Activated CD4-positive, alpha-beta T cell treated with anti-CD3 and anti-CD28 coated beads, Interleukin-2, Interleukin-6, amounts not matched to agents 100 ng/mL and 50 ng/mL, durations not matched to agents 16 hours and 8 hours (primary cell): Measurements from ENCODE around the gene PDCL2.

Source experiments
- DNase-seq: peaks from one replicate; pipeline ENCODE4 v3.0.0-alpha.2; 2020

PDCL2 gene

DNA sequence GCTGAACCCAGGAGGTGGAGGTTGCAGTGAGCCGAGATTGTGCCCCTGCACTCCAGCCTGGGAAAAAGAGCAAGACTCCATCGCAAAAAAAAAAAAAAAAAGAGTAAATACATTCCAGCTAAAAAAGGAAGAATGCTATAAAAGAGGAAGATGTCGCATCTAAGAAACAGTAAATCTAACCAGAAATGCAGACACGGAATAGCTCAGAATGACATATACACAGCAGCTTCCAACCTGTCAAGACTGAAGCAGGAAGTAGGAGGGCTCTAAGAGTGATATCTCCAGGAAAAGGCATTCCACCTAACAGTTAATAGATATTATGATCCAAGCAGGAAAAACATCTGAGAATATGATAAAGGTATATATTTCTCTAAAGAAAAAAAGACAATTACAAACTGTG, 61.4 kb downstream of the PDCL2 start:
- no peak for DNase-seq

DNA sequence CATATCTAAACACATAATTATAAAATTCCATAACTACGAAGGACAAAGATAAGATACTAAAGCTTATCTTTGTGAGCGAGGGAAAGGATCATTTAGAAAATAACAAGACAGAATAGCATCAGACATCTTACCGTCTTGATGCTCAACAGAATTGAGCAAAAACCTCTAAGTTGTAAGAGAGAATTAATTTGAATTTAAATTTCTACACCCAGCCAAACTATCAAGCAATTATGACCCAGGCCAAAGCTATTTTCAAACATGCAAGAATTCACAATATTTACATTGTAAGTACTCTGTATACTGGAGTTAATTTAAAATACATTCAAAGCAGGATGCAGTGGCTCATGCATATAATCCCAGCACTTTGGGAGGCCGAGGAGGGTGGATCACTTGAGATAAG, 61.9 kb downstream of the PDCL2 start:
- no peak for DNase-seq

DNA sequence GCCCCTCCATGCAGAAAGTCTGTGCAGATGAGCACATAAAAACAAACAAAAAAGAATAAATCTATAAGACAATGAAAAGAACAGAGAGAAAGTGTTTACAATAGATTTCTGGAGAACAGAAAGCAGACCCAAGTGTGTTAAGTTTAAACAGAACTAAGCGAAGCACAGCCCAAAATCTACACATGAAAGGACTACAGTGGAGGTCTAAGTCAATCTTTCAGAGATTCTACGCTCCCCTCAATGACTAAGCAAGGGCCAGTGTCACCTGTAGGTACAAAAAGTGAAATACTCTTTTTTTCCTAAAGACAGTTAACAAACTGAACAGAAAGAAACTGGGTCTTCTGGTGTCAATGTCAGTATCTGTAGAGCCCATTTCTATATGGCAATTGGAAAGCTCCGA, 63.6 kb downstream of the PDCL2 start:
- DNase-seq = no peak

DNA sequence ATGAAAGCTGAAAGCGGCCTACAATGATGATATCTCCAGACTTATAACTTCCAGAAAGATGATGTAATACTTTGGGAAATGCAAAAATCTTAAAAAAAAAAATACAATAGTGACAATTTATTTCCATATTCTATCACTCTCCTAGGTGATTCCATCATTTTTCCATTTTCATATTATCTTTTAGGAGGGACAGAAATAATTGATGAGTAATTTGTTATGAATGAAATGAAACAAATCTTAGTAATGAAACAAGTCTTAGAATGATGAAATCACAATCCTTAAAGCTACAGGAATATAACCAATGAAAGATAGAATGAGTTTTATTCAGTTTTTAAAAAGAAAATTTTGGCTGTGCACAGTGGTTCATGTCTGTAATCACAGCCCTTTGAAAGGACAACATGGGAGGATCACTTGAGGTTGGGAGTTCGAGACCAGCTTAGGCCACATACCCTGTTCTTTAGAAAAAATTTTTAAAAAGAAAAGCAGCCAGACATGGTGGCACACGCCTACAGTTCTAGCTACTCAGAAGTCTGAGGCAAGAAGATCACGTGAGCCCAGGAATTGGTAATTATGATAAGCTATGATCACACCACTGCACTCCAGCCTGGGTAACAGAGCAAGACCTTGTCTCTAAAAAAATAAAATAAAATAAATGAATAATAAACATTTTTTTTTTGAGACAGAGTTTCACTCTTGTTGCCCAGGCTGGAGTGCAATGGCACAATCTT, 67.0 kb downstream of the PDCL2 start:
- no peak for DNase-seq

DNA sequence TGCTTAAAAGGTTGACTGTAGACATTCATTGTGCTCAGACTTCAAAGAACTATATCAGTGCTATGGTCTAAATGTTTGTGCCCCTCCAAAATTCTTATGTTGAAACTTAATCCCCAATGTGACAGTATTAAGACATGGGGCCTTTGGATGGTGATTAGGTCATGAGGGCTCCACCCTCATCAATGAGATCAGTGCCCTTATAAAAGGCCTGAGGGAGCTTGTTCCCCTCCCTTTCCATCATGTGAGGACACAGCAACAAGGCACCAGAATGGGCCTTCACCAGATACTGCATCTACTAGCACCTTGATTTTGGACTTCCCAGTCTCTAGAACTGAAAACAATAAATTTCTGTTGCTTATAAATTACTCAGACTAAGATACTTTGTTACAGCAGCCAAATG, 73.6 kb downstream of the PDCL2 start:
- no peak for DNase-seq

DNA sequence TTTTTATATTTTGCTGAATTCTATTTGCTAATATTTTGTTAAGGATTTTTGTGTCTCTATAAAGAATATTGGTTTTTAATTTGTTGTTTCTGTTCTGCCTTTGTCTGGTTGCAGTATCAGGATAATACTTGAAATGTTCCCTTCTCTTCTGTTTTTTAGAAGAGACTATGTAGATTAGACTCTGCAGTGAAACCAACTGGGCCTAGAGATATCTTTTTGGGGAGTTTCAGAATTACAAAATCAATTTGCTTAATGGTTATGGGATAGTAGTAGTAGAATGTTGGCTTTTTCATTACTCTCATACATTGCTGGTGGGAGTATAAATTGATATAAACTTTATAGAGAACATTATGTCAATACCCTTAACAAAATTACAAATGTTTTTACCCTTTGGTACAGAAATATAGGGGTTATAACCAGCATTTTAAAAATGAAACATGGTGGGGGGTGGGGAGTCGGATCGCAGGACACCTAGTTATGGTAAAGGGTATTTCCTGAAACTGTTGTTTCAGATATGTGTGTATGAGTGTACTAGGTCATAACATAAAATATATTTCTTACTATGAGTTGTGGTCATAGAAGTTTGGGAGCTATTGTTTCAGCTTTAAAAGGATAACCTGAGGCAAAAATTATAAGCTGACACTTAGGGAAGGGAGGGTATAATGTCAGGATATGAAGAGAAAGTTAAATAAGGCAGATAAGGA, 74.4 kb downstream of the PDCL2 start:
- DNase-seq = peak; percentile 8

DNA sequence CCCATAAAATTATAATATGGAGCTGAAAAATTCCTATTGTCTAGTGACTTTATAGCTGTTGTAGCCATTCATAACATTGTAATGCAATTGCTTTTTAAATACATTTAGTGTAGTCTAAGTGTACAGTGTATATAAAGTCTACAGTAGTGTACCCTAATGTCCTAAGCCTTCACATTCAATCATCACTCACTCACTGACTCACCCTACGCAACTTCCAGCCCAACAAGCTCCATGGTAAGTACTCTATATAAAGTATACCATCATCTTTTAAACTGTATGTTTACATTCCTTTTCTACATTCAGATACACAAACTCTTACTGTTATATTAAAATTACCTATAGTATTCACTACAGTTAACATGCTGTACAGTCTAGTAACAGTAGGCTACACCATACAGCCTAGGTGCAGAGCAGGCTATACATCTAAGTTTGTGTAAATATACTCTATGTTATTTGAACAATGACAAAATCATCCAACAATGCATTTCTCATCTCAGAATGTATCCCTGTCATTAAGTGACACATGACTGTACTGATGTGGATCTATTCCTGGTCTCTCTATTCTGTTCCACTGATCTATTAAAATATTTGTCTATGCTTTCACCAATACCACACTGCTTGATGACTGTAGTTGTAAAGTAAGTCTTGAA, 79.0 kb downstream of the PDCL2 start:
- DNase-seq = no peak

DNA sequence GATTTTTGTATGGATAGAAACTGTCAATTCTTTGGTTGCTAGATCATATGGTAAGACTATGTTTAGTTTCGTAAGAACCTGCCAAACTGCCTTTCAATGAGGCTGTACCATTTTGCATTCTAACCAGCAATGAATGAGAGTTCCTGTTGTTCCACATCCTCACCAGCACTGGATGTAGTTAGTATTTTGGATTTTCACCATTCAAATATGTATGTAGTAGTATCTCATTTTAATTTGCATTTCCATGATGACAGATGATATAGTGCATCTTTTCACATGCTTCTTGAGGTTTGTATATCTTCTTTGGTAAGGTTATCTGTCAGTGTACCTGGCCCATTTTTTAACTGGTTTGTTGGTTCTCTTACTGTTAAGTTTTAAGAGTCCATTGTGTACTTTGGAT, 80.0 kb downstream of the PDCL2 start:
- DNase-seq = no peak

DNA sequence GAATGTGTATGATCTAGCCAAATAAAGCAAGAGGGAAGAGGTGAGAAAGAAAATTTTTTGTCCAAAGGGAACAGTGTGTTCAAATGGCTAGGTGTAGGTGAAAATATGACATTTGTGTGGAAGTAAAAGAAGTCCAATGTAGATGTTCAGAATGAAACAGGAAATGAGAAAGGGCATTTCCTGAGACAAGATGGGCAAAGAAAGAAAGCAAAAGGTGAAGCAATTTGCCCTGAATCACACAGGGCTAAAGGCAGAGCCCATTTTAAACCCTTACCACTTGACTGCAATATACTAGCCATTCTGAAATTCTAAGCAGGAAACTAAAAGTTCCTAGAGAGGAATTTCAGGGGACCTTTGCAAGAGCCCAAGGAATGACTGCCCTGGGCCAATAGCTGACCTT, 81.4 kb downstream of the PDCL2 start:
- peak; percentile 3 for DNase-seq

DNA sequence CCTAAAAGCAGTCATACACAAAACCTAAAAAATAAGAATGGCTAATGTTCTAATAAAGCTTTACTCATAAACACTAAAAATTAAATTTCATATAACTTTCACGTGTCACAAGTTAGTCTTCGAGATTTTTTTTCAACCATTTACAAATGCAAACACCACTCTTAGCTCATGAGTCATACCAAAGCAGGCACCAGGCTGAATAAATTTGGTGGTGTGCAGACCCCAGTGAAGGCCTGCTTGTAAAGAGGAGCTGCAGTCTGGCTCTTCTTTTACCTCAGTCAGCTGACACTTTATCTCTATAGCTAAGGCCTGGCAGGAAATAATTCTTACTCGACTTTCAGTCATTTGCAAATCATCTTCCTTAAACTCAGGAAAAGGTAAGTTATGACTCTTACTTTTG, 82.8 kb downstream of the PDCL2 start:
- no peak for DNase-seq

DNA sequence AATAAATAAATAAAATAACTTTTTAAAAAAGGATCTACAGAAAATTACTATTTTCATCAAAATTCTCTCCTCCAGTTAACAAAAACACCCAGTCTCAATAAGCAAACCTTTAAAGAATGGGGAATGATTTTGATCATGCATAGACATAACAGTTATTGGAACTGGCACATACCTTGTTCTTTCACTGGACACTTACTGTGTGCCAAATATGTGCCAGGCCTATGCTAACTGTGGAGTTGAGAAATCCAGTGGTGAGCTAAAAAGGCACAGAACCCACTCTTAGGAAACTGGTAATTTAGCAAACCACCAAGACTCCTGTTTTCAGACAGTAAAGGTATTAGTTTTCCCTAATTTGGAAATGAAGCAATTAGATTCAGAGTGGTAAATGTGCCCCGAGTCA, 84.4 kb downstream of the PDCL2 start:
- no peak for DNase-seq
